GM19468 (cell line): Measurements from ENCODE around the gene WDR12.
A peak's percentile ranks its signal among the peaks of the same experiment; 100 is the strongest.
"Not testable (repeated sequence)": the region's sequence is repeated elsewhere in the genome, so short reads cannot be mapped to it uniquely, and the experiment has no call there.

ENCODE experiments used
- ATAC-seq: cut with Tn5 transposase; IDR thresholded peaks from one replicate; pipeline ENCODE4 v1.9.1; 2021; ENCODE audit warnings: mild to moderate bottlenecking, moderate library complexity, moderate number of reproducible peaks; ENCODE audit not compliant: unreplicated experiment; ENCODE audit errors: extremely low read depth

WDR12 gene

DNA sequence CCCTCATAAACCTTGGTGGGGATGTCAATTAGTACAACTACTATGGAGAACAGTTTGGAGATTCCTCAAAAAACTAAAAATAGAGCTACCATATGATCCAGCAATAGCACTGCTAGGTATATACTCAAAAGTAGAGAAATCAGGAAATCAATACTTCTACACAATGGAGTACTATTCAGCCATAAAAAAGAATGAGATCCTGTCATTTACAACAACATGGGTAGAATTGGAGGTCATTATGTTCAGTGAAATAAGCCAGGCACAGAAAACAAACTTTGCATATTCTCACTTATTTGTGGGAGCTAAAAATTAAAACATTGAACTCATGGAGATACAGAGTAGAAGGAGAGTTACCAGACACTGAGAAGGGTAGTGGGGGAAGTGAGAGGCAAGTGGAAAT, 6.0 kb downstream of the WDR12 start:
- not testable (repeated sequence) for ATAC-seq

DNA sequence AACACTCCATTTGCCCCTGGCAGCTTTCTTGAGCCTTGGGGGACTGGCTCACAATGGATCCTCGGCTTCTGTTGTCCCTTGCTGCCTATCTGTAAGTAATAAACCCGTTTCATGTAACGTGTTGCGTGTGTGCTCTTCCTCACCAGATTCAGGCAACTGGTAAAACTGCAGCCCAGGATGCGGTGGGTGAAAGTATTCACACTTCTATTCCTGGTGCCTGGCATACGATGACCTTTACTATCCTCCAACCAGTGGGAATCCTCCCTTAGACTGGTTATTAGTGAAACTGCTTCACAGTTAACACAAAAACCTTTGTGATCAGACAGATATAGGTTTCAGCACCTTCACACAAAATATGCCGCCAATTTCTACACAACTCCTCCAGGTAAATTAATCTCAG, 26.3 kb downstream of the WDR12 start:
- ATAC-seq = no peak

DNA sequence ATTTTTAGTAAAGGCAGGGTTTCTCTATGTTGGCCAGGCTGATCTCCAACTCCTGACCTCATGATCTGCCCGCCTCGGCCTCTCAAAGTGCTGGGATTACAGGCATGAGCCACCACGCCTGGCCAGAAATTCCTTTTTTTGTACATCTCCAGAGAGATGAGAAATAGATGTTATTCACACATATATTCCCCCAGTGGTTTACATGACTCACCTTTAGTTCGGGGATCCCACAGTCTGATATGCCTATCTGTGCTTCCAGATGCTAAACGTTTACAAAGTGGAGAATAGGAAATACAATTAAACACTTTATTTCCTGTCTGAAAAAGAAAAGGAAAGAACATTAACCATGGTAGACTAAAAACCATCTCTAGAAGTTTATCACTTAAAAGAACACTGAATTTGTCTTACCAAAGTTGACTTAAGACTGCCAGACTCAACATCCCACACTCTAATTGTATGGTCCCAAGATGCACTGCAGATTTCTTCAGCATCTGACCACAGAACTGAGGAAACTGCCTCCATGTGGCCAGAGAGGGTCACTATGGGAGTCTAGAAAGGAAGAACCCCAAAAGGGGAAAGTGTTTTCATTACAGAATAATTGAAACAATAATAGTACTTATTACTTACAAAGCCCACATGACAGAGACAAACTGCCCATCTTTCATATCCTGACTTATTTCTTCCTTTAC, 27.3 kb downstream of the WDR12 start:
- ATAC-seq = no peak

DNA sequence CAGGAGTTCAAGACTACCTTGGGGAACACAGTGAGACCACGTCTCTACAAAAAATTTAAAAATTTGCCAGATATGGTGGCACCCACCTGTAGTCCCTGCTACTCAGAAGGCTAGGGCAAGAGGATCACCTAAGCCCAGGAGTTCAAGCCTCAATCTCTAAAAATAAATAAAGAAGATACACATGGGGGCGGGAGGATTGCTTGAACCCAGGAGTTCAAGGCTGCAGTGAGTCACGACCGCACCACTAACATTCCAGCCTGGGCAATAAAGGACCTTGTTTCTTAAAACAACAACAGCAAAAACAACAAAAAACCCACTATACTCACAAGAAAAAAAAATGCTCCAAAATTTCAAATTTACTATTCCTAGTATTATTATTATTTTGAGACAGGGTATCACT, 29.9 kb downstream of the WDR12 start:
- ATAC-seq = no peak

DNA sequence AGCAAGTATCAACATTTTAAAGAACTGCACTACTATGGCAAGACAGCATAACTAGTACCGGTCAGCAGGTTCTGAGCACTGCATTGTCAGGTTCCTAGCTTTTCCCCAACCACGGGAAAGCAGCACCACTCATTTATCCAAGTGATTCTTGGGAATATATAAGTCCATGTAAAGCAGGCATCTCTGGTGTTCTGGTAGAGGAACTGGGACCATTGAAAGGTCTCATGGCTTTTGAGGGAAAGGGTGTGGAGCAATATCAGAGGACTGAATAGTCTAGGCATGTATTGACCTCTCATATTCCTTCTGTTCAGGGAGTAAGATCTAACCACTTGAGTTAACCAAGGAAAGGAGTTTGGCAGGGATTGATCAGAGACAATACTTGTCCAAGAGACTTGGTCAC, 33.8 kb downstream of the WDR12 start:
- no peak for ATAC-seq

DNA sequence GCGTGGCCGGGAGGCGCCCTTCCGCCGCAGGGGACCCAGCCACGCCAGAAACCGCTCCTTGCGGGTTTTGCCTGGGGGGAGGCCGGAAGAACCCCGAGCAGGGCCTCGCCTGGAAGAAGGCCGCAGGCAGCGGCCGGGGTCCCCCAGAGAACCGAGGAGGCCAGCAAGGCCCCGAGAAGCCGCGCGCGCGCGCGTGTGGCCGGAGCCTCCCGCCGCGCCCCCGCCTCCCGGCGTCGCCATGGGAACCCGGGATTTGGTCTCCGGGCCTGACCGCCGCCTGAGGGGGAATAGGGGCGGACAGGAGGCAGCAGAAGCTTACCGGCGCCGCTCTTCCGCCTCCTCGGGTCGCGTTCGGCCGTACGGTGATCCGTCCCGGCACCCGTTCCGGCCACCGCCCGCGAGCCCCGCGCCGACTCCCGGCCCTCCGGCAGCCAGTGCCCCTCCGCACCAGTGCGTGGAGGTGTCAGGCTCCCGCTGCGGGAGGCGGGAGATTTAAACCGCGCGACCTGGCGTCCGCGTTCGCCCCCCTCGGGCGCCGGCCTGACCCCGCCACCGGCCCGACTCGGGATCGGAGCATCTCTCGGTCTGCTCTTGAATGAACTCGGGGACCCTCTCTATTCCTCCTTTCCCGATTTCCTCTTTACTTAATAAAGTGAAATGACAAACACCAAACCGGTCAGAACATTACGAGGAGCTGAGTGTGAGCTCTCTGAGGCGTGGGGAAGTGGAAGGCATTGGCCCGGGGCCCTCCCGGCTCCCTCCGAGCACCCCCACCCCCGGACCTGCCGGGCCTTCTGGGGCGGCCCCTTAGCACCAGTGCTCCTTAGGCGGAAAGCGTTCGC, 40.0 kb downstream of the WDR12 start, which contains the start of gene ICA1L:
TSS of gene ICA1L (minus strand) at position 467 of the 842 bp plus-strand sequence. CDS start 42,757 bp downstream, outside the sequence.
- ATAC-seq = no peak

DNA sequence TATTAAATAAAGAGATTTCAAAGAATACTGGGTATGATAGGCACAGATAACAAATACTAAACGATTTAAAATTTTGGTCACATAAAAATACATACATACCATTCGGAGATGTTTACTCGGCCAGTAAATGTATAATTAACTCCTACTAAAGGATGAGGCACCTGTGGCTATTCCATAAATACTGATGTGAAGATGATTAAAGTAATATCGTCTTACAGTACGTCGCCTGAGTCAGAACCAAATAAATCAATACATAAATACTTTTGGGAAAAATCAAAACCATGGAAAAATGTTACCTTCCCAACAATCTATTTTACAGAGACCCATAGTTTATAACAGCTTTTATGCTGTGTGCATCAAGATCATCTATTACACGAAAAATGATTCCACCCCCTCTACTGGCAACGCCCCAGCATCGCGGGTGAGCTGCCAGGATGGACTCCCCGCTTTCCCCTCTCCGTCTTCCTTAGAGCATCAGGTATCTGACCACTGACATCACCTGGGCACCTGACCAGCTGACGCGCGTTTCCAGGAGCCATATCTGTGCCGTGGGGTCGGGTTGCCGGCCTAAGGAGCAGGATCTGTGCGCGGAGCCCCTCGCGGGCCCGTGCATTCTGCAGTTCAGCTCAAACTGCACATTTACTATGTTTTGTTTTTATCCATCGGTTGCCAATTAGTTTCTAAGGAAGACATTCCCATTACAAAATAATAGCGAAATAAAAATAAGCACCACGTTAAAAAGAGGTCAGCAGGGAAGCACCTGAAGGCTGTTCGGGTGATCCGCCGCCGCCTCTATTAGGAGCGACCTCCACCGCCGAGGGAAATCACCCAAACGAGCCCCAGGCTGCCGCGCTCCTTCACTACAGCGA, 40.8 kb downstream of the WDR12 start:
- peak; percentile 24 for ATAC-seq

DNA sequence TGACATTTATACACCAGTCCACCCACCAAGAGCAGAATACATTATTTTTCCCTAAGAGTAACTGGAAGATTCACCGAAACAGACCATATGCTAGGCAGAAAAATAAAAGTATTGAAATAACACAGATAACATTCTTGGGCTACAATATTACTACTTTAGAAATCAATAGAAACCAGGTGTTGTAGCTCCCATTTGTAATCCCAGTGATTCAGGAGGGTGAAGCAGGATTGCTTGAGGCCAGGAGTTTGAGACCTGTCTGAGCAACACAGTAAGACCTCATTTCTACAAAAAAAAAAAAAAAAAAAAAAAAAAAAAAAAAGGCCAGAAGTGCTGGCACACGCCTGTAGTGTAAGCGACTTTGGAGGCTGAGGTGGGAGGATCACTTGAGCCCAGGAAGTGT, 49.5 kb downstream of the WDR12 start:
- ATAC-seq = no peak

DNA sequence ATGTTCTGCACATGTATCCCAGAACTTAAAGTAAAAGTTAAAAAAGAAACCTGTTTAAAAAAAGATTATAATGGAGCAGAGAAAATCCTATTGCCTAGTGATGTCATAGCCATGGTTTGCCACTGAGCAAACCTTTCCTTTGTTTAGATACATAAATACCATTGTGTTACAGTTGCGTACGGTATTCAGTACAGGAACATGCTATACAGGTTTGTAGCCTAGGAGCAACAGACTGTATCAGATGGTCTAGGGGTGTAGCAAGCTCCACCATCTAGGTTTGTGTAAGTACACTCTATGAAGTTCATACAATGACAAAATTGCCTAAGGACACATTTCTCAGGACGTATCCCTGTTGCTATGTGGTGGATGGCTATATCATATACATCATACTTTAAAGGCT, 52.9 kb downstream of the WDR12 start:
- ATAC-seq = no peak

DNA sequence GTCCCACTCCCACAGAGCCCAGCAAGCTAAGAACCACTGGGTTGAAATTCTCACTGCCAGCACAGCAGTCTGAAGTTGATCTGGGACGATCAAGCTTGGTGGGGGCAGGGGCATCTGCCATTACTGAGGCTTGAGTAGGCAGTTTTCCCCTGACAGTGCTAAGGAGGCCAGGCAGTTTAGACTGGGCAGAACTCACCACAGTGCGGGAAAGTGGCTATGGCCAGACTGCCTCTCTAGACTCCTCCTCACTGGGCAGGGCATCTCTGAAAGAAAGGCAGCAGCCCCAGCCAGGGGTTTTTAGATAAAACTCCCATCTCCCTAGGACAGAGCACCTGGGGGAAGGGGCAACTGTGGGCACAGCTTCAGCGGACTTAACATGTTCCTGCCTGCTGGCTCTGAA, 62.1 kb downstream of the WDR12 start:
- not testable (repeated sequence) for ATAC-seq

DNA sequence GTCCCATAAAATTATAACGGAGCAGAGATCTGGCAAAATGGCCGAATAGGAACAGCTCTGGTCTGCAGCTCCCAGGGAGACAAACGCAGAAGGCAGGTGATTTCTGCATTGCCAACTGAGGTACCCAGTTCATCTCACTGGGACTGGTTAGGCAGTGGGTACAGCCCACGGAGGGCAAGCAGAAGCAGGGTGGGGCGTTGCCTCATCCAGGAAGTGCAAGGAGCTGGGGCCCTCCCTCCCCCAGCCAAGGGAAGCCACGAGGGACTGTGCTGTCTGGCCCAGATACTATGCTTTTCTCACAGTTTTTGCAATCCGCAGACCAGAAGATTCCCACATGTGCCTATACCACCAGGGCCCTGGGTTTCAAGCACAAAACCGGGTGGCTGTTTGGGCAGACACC, 62.7 kb downstream of the WDR12 start:
- no peak for ATAC-seq

DNA sequence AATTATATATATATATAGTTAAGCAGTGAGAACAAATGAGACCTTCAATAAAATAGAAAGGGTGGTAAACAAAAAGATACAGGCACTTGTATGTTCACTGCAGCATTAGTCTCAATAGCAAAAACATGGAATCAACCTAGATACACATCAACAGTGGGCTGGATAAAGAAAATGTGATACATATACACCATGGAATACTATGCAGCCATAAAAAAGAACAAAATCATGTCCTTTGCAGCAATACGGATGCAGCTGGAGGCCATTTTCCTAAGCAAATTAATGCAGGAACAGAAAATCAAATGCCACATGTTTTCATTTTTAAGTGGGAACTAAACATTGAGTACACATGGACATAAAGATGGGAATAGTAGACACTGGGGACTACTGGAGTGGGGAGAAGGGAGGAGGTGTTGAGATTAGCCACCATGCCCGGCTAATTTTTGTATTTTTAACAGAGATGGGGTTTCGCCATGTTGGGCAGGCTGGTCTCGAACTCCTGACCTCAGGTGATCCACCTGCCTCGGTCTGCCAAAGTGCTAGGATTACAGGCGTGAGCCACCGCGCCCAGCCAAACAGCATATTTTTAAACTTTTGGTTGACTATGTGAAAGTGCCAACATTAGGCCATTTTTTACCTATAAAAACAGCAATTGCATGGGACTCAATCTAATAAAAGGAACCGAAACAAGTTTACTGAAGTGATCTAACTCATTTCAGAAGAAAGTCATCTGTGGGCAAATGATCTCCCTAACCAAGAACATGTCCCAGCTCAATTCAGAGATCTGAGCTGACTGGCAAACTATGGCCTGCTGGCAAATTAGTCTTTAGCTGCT, 63.6 kb downstream of the WDR12 start:
- no peak for ATAC-seq

DNA sequence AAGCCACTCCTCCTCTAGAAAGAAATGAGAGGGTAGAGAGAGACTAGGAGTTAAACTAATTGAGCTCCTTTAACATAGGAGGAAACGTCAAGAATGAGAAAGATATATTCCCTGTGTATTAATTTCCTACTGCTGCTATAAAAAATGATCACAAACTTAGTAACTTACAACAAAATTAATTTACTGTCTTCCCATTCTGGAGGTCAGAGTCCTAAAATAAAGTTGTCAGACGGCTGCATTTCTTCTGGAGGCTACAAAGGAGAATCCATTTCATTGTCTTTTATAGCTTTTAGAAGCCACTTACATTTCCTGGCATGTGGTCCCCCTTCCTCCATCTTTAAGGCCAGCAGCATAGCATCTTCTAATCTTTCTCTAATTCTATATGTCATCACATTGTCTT, 66.8 kb downstream of the WDR12 start:
- no peak for ATAC-seq

DNA sequence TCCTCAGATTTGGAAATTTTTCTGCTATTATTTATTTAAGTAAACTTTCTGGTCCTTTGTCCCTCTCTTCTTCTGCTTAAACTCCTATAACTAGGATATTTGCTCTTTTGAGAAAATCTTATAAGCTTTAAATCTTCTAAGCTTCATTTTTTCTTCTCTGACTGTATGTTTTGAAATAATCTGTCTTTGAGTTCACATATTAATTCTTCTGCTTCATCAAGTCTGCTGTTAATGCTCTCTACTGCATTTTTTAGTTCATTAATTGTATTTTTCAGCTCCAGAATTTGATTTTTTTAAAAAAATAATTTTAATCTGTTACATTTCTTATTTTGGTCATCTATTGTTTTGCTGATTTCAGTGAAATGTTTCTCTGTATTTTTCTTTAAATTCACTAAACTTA, 68.8 kb downstream of the WDR12 start:
- ATAC-seq = no peak

DNA sequence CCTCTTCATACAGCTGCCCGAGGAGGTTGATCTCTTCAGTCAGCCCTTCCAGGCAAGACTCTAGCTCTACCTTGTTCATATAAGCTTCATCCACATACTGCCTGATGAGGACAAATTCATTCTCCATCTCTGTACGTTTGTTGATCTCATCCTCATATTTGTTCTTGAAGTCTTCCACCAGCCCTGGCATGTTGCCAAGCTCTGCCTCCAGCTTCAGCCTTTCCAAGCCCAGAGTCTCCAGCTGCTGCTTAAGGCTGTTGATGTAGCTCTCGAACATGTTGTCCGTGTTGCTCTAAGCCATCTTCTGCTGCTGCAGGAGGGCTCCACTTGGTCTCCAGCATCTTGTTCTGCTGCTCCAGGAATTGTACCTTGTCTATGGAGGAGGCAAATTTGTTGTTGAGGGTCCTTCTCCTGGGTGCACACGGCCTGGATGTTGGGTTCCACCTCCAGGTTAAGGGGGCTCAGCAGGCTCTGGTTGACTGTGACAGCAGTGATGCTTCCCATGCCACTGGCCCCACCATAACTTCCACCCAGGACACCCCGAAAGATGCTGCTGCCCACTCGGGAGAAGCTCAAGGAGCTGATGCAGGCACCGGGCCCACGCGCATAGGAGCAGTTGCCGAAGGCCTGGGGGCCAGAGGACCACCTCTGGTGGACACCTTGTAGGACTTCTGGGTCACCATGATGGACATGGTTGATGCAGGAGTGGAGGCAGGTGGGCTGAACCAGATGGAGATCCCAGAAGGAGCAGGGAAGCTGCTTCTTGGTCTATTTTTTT, 70.2 kb downstream of the WDR12 start:
- ATAC-seq = no peak

DNA sequence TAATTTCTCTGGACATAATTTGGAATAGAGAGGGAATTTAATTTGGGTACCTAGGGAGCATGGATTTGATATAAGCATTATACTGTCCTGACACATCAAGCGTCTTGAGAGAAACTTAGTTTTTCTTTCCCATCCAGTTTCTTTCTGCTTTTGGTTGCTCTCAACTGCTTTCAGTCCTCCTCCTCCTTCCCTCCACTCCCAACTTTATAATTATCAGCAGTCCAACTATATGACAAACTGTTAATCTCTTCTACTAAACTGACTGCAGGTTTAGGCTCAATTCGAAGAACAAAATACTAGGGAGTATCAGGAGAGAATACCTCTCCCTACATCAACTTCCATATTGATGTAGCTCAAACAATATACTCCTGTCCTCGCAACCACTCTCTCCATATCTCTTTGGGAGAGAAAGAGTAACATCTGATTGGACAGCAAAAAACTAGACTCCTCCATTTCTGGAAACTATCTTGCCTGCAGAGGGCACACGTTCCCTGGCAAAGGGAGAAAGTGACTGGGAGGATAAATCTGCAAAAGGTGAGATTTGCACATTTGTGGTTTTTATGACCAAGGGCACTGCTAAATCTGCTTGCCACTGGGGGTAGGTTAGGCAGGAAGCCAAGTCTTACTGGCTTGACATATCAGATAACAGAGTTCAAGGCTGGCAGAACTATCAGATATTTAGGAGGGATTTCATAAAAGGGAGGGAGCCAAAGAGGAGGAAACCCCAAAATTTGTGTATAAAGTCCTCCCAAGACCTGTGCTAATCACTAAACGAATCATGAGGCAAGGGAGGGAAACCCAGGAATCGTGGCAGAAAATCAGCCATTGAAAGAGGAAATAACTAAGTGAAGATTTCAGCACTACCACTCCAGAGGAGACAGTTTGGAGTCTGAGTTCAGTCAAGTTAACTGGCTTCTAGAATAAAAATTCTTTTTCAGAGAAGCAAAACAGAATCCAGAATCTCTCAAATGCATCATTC, 79.9 kb downstream of the WDR12 start:
- no peak for ATAC-seq

DNA sequence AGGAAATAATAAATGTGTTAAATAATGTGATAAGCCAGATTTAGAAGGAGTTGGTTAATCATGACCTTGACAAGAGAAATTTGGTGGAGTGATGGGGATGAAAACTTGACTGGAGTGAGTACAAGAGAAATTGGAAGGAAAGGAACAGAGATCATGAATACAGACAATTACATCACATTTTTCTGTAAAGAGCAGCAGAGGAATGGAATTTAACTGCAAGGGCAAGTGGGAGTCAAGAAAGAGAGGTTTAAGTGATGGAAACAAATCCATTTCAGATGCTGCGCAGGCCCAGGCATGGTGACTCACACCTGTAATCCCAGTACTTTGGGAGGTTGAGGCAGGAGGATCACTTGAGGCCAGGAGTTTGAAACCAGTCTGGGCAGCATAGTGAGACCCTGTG, 86.6 kb downstream of the WDR12 start:
- no peak for ATAC-seq
